ENCODE measurements around the gene OAS3. TPM values are rescaled to one million over a fixed set of nuclear protein-coding genes. Genes with fewer than 3 reads are reported as not detected.
"Not testable (repeated sequence)": the region's sequence is repeated elsewhere in the genome, so short reads cannot be mapped to it uniquely, and the experiment has no call there.

OAS3 gene, protein sequence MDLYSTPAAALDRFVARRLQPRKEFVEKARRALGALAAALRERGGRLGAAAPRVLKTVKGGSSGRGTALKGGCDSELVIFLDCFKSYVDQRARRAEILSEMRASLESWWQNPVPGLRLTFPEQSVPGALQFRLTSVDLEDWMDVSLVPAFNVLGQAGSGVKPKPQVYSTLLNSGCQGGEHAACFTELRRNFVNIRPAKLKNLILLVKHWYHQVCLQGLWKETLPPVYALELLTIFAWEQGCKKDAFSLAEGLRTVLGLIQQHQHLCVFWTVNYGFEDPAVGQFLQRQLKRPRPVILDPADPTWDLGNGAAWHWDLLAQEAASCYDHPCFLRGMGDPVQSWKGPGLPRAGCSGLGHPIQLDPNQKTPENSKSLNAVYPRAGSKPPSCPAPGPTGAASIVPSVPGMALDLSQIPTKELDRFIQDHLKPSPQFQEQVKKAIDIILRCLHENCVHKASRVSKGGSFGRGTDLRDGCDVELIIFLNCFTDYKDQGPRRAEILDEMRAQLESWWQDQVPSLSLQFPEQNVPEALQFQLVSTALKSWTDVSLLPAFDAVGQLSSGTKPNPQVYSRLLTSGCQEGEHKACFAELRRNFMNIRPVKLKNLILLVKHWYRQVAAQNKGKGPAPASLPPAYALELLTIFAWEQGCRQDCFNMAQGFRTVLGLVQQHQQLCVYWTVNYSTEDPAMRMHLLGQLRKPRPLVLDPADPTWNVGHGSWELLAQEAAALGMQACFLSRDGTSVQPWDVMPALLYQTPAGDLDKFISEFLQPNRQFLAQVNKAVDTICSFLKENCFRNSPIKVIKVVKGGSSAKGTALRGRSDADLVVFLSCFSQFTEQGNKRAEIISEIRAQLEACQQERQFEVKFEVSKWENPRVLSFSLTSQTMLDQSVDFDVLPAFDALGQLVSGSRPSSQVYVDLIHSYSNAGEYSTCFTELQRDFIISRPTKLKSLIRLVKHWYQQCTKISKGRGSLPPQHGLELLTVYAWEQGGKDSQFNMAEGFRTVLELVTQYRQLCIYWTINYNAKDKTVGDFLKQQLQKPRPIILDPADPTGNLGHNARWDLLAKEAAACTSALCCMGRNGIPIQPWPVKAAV
- 8.4 and 31.0 TPM in 2 replicates for total RNA-seq

DNA sequence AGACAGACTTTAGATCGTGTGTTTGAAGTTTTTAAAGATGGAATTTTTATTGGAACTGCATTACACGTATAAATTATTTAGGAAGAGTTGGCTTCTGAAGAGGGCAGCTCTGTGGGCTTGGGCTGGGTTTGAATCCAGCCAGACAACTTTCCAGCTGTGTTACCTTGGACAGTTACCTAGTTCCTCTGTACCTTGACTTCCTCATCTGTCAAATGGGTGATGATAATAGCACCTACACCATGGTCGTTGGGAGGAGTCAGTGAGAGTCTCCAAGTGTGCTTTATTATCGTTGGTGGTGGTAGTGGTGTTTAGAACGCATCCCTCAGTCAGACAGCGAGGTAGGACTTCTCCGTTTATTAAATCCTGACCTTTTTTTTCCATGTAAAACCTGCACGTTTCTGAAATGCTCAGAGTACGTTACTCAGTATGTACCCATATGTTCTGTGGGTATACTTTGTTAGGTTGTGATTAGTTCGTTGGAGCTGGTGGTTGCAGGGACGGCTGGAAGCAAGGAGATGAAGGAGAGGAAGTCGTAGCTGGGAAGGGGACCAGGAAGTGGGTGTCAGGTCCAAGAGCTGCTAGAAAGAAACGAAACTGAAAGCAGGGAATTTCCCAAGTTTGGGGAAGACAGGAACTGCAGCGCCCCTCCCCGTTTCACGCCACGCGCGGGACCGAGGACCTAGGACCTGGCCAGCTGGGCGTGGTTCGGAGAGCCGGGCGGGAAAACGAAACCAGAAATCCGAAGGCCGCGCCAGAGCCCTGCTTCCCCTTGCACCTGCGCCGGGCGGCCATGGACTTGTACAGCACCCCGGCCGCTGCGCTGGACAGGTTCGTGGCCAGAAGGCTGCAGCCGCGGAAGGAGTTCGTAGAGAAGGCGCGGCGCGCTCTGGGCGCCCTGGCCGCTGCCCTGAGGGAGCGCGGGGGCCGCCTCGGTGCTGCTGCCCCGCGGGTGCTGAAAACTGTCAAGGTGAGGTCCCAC lies at the start of gene OAS3:
TSS of gene OAS3 (plus strand) at position 734 of the 979 bp plus-strand sequence. CDS start at position 791, 57 bp downstream.
- DNase-seq (ENCODE audit: low read depth, low spot score): no peak

DNA sequence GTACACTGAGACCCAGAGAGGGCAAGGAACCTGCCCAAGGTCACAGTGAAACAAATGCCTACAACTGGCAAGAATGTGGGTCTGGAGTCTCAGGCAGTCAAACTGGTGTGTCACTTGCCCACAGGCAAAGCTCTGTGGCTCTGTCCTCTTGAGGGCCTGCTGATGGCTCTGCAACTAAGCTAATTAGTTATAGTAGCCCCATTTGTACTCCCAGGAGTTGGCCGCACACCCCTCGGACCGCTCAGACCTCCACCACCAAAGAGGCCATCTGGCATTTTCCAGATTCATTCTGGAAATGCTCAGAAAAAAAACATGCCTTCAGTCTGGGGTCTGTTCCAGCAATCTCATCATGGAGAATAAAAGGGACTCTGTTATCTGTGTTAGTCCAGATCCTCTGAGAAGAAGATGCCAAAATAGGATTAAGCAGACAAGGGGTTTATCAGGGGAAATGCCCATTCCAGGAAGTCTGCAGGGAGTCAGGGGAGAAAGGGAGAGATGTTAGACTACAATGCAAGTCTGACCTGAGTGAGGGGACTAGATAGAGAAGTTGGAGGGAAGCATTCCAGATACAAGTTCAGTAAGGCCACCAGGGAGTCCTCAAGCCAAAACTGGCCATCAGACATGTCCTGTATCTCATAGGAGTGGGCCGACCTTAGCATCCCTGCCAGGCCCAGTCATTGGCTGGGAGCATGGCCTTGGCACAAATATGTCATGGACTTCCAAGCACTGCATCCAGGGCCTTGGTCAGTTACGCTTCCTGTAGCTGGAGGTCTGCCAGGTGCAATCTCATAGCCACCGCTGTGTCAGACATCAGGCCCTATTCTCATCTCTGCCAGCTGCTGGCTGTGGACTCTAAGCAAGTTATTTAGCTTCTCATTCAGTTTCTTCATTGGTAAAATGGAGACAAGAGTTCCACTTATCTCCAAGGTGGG lies 46.9 kb upstream of the OAS3 start:
- no peak for DNase-seq (ENCODE audit: low read depth, low spot score)

DNA sequence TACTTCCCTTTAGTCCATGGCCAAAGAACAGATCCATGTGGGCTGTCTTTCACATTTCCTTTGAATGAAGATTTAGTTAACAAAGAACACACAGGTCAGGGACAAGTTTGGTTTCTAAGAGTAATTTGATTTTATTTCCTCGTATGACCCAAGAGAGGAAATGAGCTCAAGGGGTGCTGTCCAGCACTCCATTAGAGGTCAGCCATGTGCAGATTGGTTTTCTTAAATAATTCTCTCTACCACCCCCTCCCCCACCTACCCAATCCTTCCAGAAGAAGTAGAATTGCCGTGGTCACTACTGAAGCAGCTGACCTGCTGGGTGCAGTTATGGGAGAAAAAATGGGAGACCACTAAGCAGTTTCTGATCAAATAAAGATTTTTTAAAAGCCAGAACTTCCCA lies 45.4 kb upstream of the OAS3 start:
- no peak for DNase-seq (ENCODE audit: low read depth, low spot score)

DNA sequence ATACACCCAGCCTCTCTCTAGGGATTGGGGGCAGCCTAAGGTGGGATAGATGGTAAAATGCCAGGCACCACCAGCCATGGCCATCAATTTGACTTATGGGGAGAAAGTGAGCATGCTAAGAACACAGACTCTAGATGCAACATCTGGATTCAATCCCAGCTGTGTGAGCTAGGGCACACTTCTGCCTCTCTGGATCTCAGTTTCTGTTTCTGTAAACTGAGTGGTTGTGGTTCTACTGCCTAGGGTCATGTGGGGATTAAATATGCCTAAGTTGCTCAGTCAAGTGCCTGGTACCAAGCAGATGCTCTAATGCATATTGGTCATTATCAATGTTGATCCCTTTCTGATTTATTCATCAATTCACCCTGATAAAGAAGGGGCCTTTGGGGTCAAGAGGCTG lies 44.1 kb upstream of the OAS3 start:
- no peak for DNase-seq (ENCODE audit: low read depth, low spot score)

DNA sequence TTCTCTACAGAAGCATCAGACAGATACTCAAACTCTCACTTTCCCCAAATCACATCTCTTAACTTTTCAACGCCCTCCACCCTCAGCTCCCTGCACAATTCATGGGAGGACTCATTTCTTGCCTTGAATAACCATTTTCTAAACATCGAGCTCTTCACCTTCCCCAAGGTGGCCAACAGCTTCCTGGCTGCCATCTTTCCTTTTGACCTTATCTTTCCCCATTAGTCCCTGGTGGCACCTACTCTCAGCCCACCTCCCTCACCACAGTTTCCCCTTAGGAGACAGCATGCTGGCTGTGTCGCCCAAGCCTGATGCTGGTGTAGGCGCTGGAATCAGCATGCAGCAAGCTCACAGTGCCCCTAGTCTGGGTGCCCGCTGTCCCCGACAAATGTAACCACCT lies 39.9 kb upstream of the OAS3 start:
- no peak for DNase-seq (ENCODE audit: low read depth, low spot score)

DNA sequence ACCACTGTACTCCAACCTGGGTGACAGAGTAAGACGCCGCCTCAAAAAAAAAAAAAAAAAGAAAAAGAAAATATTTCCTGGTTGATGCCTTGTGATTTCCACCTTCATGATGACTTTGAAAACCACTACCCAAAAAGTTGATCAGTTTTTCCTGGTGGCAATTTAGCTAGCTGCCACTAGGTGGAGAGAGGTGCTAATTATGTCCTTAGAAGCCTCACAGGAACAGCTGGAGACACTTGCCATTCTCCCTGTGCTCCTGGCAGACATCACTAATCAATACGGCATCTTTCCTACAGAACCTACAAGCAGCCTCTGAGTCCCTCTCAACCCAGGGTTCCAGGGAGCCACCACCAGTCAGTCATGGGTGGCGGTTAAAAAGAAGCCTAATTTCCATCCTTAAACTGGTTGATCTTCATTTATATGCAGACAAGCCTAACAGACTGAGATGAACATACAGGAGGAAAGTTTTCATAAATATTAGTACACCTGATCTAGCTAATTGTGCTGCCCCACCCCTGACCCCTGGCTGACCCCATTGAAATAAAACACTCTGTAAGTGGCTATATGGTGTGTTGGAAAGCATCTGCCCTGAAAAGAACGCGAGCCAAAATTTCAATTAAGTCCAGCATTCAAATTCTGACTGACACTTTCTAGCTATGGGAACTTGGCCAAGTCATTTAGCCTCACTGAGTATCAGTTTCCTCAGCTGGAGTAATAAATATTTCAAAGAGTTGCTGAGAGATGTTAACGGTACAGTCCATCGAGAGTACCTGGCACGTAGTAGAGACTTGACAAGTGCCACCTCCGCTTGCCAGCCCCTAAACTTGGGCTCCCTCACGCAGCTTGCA lies 37.8 kb upstream of the OAS3 start:
- DNase-seq (ENCODE audit: low read depth, low spot score): no peak

DNA sequence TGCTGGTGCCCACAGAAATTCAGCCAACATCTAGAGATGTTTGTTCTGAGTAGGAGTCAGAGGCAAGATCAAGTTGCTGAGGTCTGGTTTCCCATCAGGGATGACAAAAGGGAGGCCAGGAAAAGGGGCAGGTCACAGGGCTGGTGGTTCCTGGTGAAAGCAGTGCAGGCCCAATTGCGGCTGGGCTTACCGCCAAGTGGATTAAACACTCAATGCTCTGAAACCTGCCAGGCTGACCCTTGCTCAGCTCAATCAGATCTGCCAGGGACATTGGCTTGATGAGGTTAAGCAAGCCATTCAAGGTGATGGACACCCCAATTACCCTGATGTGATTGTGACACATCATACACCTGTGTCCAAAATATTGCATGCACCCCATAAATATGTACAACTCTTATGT lies 37.0 kb upstream of the OAS3 start:
- DNase-seq (ENCODE audit: low read depth, low spot score): no peak

DNA sequence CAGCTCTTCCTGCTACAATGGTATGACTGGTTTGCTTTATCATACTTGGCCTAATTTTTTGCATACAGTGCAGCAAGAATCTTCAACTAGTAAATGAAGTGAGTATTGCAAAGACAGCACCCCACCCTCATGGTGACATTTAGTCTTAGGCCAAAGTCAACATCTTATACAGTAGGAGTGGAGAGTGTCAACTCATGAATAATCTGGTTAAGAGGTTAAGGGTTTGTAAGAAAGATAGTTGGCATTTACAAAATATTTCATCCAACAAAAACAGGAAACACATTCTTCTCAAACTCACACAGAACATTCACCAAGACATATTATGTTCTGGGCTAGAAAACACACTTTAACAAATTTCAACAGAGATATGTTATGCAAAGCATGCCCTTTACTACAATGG lies 33.7 kb upstream of the OAS3 start:
- DNase-seq (ENCODE audit: low read depth, low spot score): no peak

DNA sequence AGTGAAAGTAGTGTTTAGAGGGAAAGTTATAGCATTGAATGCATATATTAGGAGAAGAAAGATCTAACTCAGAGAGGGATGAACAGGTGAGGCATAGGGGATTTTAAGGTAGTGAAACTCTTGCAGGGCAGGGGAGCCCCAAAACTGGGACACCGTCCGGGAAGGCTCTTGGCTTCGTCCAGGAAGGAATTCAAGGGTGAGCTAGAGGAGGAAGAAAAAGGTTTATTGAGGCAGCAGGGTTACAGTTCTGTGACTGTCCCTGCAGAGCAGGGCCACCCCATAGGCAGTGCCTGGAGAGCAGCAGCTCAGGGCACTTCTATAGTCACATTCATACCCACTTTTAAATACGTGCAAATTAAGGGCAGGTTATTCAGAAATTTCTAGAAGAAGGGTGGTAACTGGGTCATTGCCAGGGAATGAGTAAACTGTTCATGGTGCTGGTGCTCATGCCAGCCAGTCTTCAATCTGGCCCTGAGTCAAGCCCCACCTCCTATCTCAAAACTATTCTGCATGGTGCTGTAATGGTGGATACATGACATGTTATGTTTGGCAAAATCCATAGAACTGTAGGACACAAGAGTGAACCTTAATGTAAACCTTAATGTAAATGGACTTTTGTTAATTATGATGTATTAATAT lies 32.7 kb upstream of the OAS3 start:
- no peak for DNase-seq (ENCODE audit: low read depth, low spot score)

DNA sequence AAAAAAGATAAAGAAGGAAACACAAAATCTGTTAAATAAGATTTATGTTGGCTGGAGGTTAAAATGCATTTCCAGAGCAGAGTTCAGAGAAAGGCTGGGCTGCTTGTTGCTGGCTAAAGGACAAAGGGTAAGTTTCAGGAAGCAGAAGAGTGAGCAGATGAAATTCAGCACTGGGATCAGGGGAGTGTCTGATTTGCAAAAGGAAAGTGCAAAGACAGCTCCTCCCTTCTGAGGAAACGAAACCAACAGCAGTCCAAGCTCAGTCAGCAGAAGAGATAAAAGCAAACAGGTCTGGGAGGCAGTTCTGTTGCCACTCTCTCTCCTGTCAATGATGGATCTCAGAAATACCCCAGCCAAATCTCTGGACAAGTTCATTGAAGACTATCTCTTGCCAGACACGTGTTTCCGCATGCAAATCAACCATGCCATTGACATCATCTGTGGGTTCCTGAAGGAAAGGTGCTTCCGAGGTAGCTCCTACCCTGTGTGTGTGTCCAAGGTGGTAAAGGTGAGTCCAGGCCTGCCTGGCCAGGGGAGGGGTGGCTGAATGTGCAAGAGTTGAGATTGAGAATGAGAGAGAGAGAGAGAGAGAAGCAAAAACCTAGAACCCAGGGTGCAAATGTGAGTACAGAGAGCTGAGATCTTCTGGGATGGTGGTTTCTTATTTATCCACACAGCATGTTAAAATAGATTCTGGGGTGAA lies 31.4 kb upstream of the OAS3 start, which contains the start of gene OAS1:
TSS of gene OAS1 (plus strand) at position 251 of the 703 bp plus-strand sequence. CDS start at position 329, 78 bp downstream.
- no peak for DNase-seq (ENCODE audit: low read depth, low spot score)

DNA sequence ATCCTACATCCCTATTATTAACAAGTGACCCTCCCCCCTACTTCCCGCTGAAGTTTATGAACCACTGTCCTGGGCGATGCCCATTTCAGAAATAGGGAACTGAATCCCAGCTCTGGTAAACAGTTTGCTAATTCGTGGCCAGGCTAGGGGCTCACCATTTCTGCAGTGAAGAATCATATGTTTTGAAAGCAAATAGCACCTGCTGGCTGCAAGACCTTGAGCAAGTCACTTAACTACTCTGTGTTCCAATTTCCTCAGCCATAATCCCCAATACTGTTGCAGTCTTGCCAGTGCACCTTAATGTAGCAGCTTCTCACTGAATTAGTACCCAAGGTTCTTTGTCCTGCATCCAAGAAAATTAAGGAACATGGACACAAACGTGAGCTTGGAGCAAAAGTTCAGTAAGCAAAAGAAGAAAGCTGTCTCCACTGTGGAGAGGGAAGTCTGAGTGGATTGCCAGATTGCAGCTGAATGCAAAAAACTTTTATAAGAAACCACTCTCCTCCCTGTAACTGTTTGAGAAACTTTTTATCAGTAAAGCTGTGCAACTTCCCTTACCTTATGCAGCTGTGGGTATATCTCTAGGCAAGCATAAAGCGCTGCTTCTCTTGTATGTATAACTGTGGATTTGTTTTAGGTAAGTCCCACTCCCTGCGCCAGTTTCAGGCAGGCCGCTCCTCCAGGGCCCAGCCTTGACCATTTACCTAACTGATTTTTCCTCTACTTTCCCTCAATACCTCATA lies 30.7 kb upstream of the OAS3 start:
- DNase-seq (ENCODE audit: low read depth, low spot score): no peak

DNA sequence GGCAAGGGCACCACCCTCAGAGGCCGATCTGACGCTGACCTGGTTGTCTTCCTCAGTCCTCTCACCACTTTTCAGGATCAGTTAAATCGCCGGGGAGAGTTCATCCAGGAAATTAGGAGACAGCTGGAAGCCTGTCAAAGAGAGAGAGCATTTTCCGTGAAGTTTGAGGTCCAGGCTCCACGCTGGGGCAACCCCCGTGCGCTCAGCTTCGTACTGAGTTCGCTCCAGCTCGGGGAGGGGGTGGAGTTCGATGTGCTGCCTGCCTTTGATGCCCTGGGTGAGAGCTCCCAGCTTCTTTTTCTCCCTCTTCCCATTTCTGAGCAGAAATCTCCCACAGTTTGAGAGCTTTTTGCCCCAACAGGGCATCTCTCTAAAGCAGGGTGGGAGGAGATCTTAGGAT lies 29.7 kb upstream of the OAS3 start:
- no peak for DNase-seq (ENCODE audit: low read depth, low spot score)

DNA sequence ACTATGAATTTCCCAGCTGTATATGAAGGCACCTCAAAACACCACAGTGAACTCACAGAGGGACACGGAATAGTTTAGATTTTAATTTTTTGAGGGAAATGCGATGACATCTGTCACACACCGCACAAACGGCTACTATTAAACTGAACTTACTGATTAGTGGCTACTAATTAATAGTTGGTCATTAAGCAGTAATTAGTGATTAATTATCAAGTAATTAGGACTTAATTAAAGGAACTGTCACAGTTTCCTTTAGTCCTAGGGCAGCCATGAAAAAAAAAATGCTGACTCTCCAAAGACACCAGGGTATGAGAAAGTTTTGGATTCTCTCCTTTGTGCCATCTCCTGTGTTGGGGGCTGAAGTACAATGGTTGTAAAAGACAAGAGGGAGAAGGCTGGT lies 28.6 kb upstream of the OAS3 start:
- DNase-seq (ENCODE audit: low read depth, low spot score): no peak

DNA sequence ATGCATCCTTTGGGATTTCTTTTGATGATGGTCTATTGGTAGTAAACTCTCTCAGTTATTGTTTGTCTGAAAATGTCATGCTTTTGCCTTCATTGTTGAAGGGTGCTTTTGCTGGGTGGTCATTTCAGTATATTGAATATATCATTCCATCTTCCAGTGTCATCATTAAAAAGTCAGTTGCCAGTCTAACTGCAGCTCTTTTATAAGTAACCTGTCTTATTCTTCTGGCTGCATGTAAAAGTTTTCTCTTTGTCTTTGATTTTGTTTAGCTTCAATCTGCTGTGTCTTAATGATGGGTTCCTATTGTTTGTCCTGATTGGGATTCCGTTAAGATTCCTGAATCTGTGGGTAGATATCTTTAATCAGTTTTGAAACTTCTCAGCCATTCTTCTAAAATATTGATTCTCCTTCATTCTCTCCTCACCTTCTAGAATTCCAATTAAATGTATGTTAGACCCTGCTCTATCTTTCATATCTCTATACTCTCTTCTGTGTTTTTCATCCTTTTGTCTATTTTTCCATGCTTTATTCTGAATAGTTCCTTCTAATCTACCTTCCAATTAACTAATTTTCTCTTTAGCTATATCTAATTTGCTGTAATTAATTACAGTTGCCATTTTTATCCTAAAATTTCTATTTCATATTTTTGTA lies 25.1 kb upstream of the OAS3 start:
- no peak for DNase-seq (ENCODE audit: low read depth, low spot score)

DNA sequence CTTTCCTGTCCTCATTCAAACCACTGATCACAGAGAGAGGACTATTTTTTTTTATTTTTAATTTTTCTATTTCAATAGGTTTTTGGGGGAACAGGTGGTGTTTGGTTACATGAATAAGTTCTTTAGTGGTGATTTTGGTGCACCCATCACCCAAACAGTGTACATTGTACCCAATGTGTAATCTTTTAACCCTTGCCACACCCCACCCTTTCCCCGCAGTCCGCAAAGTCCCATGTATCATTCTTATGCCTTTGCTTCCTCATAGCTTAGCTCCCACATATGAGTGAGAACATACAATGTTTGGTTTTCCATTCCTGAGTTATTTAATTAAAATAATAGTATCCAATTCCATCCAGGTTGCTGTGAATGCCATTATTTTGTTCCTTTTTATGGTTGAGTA lies 24.4 kb upstream of the OAS3 start:
- not testable (repeated sequence) for DNase-seq (ENCODE audit: low read depth, low spot score)

DNA sequence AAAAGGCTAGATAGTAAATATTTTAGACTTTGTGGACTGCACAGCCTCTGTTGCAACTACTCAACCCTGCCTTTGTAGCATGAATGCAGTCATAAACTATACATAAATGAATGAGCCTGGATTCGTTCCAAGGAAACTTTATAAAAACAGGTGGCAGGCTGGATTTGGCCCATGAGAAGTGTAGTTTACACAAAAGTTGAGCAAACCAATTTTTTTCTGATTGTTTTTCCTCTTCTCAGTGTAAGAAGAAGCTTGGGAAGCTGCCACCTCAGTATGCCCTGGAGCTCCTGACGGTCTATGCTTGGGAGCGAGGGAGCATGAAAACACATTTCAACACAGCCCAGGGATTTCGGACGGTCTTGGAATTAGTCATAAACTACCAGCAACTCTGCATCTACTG lies 22.0 kb upstream of the OAS3 start:
- no peak for DNase-seq (ENCODE audit: low read depth, low spot score)

Data from pulmonary artery endothelial cell (primary cell).